GM18508 (cell line): Measurements from ENCODE around the gene GALNT2.

Experiments used
- ATAC-seq: cut with Tn5 transposase; IDR thresholded peaks from one replicate; pipeline ENCODE4 v1.9.1; 2021; ENCODE audit warnings: moderate number of reproducible peaks; ENCODE audit not compliant: insufficient read depth, unreplicated experiment

Gene GALNT2

DNA sequence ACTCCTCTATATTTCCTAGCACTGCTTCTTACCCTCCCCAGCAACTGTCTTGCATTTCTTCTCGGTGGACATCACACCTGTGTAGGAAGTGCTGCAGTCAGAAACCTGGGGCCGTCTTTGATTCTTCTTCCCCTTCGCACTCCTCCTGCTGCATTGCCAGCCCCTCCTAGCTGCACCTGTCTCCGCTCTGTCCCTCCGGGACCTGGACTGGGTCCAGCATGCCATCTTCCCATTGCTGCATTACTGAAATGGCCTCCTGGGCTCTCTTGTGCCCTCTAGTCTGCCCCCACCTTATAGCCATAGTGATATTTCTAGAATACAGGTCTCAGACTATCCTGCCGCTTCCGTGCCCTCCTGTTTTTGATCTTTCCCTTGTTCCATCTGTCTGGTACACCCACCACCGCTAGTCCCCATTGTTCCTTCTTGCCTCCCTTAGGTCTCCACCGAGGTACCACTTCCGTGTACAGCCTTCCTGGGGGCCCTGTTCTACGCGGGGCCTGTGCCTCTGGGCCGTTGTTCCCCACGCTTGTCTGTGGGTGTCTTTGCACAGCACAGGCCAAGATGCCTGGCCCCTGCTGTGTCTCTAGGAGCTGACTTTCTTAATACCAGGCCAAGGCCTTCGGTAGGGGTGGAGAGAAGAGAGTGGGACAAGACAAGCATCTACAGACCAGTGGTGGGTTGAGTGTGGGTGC is 107.6 kb downstream of the GALNT2 start:
- ATAC-seq: no peak

DNA sequence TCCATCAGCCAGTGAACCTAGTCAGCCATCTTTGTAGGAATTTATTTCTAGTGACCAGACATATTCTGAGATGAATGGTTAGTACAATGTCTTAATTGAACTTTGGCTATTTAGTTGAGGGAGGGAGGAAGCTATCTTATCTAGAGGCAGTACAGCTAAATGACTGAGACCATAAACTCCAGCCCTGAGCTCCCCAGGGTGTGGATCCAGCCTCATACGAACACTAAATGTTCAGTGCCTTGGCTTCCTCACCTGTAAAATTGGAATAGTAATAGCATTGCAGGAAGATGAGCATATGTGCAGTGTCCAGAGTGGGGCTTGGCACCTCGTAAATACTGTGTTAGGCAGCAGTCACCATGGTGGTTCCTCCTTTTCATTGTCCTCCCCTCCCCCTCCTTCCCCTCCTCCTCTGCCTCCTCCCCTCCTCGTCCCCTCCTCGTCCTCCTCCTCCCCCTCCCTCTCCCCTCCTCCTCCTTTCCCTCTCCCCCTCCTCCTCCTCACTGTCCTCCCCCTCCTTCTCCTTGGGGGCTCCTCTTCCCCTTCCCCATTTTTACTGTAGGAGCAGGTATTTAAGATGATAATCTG is 108.2 kb downstream of the GALNT2 start:
- no peak for ATAC-seq

DNA sequence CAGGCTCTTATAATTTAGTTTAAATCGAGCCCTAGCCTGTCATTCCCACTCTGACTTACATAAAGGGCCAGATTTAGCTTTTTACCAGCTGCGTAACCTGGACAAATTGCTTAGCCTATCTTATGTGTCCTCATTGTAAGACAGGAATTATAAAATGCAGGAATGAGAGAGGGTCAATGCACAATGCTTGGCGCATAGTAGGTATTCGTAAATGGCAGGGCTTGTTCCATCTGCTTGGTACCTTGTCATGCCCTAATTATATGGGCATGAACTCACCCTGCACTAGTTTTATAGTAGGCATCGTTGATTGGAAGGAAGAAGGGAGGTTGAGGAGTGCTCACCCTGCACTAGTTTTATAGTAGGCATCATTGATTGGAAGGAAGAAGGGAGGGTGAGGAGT is 108.8 kb downstream of the GALNT2 start:
- no peak for ATAC-seq

DNA sequence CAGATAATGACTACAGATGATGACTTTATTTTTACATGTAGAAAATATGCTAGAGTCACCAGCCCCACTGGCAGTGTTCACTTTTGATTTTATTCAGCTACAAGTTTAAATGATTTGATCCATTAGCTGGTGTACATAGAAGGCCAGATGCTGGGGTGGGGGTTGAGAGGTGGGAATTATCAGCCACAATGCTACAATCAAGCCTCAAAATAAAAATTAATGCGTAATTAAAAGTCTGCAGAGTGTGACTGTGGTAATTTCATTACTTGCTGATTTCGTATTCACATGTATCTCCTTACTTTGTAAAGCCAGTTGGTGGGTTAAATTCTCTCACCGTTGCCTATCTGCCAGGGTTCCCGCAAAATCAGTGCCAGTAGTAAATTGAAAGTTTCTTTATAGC is 109.3 kb downstream of the GALNT2 start:
- no peak for ATAC-seq

DNA sequence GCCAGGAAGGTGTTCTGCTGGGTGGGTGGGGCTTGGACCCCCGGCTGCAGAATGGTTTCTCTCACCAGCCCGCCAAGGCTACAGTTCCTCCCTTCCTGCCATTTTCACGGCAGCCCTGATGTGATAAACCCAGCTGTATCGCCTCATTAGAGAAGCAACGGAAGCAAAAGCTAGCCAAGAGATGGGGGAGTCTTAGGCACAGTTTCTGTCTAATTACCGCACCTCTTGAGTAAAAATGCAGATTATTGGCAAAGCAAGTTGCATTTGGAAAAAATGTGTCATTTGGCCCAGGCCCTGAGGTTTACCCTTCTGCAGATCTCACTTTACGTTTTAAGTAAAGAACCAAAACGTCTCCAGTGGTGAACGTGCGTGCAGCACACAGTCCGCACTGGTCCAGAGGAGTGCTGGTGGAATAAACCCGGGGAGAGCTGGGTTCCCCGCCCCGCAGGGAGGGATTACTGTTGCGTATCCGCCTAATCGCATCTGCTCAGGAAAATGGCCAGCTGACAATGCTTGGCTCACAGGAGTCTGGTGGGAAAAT is 109.9 kb downstream of the GALNT2 start:
- ATAC-seq: no peak

DNA sequence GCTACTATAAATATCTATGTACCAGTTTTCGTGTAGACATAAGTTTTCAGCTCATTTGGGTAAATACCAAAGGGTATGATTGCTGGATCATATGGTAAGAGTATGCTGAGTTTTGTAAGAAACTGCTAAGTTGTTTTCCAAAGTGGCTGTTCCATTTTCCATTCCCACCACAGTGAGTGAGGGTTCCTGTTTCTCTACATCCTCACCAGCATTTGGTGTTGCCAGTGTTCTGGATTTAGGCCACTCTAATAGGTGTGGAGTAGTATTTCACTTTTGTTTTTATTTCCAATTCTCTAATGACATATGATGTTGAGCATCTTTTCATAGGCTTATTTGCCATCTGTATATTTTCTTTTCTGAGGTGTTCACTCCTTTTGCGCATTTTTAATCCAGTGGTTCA is 112.2 kb downstream of the GALNT2 start:
- no peak for ATAC-seq

DNA sequence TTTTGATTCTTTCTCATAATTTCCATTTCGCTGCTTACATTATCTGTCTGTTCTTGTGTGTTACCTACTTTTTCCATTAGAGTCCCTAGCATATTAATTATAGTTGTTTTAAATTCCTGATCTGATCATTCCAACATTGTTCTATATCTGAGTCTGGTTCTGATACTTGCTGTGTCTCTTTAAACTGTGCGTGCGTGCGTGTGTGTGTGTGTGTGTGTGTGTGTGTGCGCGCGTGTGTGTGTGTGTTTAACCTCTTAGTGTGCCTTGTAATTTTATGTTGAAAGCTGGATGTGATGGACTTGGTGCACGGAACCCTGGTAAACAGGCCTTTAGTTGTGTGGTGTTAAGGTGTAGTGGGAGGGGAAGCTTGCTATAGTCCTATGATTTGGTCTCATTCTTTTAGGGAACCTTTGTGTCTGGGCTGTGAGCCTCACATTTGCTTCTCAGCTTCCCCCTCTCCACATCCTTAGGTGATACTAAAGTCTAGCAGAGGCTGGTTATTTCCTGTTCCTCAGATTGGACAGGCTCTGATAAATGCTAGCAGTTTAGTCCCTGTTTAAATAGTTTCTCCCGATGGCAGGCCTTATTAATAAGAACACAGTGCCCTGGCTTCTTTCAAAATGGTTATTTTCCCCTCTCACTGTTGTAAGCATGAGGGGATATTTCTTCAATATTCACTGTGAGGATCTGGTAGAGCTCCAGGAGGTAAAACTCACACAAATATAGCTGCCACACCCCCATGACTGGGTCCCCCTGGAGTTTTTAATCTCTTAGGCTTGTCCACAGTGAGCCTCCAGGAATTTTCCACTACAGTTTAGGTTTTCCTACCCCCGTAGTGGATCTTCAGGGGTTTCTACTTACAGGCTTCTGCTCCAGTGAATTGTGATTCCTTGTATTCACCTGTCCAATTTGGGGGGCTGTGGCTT is 118.3 kb downstream of the GALNT2 start:
- no peak for ATAC-seq

DNA sequence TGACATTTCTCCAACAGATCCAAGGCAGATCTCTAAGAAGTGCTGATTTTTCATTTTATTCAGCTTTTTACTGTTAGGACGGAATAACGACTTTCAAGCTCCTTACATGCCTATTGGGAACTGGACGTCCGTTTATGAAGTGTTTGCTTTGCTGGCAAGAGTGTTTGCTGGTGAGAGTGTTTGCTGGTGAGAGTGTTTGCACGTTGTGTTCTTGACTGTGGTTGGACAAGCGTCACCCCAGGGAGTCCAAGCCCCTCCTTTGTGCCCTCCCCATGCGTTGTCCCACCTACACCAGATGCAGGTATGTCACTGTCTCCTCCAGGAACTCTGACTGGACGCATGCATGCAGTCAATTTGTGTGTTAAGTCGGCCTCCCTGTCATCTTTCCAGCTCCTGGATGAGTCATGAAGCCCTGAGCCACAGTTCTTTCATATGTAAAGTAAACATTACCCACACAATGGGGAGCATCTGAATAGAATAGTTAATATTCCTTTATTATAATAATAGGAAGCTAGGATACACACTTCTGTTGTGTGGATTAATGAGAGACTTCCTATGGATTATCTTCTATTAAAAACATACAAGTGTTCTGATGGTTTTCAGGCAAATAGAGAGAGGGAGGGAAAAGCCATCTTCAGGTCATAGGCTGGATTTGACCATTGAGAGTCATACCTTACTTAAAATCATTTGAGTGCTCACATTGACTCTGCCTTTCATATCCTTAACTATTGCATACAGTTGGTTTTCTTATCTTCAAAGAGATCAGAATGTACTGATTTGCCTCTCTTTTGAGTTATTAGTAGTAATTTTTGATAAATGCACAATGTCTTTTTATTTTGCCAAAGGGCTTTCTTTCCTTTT is 119.2 kb downstream of the GALNT2 start:
- no peak for ATAC-seq

DNA sequence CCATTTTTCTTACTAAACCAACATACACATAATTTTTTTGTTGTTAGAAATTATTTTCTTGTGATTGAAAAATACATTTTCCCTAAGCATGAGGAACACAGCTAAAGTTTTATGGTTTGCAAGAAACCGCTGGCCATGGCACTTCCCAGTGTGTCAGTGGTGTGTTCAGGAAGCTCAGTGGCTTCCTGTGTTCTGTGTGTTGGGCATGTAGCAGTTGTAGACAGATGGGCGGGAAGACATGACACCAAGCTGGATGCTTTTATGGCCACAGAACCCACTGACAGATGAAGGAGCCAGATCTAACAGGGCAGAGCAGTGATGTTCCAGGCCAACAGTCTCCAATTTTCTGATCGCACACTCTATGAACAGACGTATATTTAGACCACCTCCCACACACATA is 119.8 kb downstream of the GALNT2 start:
- ATAC-seq: no peak

DNA sequence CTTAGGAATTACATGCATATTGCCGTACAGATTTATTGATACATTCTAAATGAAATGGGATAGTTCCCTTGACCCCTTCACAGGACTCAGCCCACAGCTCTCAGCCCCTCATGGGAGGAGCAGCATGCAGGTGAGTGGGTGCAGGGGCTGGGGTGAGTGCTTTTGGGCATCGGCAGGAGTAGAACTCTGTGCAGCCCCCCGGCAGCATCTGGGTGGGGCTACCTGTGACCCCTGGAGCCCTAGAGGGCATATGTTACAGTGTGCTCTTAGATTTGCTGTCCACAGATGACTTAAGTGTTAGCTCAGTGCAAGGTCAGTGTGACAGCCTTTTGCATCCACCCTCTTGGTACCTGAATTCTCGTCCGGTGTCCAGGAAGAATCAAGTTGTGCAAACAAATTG is 120.3 kb downstream of the GALNT2 start:
- ATAC-seq: no peak

DNA sequence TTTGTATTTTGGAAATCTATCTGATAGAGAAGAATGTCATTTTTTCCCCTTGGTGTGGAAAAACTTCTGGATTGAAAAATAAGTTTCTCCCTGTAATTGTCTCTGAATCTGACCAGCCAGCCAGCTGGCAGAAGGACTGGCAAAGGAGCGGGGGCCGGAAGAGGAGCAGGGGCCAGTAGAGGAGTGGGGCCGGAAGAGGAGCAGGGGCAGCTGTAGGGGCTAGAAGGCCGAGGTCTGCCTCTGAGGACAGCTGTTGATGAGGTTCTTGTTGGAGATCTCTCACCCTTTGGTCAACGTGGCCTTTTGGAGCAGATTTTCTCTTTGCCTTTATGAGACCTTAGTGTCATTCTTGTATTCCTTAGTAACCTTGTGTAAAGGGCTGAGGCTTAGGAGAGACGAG is 121.8 kb downstream of the GALNT2 start:
- ATAC-seq: no peak

DNA sequence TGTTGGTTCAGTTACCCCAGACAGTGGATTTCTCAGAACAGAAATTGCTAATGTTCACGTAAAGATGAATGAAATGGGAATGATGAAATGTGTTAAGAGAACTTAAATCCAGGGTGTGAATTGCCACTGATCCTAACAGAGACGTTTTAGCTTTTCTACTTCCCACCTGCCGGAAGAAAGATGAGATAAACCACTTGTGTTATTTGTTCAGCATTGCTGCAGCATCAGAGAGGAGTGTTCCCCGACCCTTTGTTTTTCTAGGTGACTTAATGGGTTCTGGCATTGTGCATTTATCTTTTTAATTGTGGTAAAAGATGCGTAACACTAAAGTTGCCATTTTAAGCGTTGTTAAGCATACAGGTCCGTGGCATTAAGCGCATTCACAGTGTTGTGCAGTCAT is 122.3 kb downstream of the GALNT2 start:
- ATAC-seq: no peak

DNA sequence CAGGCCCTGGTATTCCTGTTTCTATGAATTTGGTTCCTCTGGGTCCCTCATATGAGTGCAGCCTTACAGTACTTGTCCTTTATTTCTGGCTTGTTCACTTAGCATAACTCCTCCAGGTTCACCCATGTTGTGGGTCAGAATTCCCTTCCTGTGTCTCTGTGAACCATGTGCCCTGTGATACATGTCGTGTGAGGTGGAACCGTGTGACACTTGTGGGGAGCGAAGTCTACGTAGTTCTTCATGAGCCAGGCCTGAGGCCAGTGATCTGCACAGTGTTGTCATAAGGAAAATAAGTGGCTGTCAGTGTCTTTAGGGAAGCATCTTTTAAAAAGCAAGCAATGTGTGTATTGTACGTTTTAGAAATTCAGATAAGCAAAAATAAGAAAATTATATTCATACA is 122.8 kb downstream of the GALNT2 start:
- no peak for ATAC-seq

DNA sequence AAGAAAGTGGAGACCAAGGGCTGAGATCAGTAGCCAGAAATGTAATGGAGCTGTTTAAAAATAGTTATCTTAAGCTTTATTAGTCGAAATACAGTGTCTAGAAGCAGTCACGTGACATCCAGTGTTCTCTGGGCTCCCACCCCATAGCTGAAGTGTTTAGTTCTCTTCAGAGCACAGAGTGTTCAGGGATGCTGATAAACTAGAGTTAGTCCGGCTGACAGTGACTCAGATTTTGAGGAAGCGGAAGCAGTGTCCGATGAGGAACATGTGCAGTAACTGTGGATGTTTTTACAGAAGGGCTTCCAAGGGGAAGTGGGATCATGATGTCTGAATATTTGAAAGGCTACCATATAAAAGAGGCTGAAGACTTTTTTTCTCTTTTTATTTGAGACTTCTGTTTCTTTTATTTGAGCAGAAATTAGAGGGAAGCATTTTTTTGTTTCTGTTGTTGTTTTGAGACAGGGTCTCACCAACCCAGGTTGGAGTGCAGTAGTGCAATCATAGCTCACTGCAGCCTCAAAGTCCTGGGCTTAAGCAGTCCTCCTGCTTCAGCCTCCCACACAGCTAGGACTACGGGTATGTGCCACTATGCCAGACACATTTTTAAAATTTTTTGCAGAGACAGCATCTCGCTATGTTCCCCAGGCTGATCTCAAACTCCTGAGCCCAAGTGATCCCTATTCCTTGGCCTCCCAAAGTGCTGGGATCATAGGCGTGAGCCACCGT is 124.2 kb downstream of the GALNT2 start:
- ATAC-seq: no peak

DNA sequence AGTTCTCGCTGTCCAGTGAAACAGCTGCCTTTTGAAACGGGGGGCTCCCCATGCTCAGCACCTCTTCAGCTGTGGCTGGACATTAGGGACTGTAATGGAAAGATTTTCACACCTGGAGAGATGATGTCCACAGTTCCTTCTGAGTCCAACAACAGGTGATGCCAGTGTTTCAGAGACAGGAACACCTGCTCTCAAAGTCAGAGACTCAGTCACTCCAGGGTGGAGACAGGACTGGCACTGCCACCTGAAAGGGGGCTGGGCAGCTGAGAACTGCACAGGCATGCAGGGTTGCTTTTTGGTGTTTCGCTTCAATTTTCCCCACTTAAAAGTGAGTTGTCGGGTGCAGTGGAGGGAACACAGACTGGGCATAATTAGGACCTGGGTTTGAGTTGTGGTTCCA is 124.8 kb downstream of the GALNT2 start:
- no peak for ATAC-seq

DNA sequence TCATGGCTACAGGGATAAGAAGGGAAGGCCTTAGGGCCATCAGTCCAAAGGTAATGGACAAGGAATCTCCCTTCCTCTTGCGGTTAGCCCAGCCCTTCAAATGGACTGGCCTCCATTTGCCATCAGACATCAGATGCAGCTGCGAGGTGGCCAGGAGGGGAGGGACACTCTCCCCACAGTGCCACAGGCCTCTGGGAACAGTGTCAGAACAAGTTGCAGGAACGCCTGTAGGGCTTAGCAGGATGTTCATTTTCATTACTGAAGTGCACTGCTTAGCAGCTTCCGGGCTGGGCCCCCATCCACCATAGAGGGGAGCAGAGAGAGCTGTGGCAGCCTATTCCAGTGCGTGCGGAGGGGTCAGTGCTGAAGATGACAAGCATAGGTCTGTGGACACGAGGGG is 127.5 kb downstream of the GALNT2 start:
- no peak for ATAC-seq

DNA sequence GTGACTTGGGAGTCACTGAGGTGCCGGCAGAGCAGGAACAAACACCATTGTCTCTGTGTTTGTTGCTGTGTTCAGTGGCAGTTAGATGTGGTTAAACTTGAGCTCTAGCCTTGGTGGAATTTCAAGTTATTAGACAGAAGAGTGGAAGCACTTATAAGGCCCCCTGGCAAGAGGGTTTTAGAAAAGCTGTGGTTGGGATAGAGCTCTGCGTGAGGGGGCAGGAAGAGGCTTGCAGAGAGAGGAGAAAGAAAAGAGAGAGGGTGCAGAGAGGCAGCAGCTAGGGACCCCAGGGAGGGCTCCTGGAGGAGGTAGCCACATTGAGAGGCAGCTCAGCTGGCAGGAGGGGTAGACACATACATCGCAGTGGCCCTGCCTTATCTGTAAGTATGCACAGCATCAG is 128.2 kb downstream of the GALNT2 start:
- no peak for ATAC-seq

DNA sequence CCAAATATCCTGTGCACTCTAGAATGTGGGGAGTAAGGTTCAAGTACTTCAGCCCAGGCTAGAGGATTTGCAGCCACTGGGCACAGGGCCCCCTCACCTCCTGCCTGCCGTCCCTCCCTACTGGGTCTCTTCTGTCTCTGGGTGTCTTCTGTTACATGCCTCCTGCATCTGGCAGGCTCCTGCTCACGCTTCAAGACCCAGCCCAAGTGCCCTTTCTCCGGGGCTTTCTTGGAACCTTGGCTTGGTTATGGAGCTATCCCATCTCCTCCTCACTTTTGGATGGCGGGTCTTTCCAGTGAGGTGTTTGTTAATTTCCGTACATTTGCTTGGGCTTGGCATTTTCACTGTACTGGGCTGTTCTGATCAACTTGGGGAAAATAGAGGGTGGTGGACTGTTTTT is 129.0 kb downstream of the GALNT2 start:
- no peak for ATAC-seq
